Nephron progenitor cell (in vitro differentiated cells): ENCODE results near the gene PDE7B.

Experiments
- DNase-seq: peaks from one replicate; pipeline ENCODE4 v3.0.0; 2021
- H3K27ac Mint-ChIP-seq: 2 replicates; pipeline ENCODE4 v1.8.0; 2021; ENCODE audit warnings: mild to moderate bottlenecking, moderate library complexity, mixed read lengths
- H3K27me3 Mint-ChIP-seq: 2 replicates; pipeline ENCODE4 v1.8.0; 2021; ENCODE audit warnings: mild to moderate bottlenecking, low read depth, mixed read lengths; ENCODE audit not compliant: poor library complexity
- H3K36me3 Mint-ChIP-seq: 2 replicates; pipeline ENCODE4 v1.8.0; 2021; ENCODE audit warnings: low read depth, mixed read lengths
- H3K4me1 Mint-ChIP-seq: 2 replicates; pipeline ENCODE4 v1.8.0; 2021; ENCODE audit warnings: mixed read lengths
- H3K4me3 Mint-ChIP-seq: 2 replicates; pipeline ENCODE4 v1.8.0; 2021; ENCODE audit warnings: mild to moderate bottlenecking, moderate library complexity, mixed read lengths
- H3K9me3 Mint-ChIP-seq: 2 replicates; pipeline ENCODE4 v1.8.0; 2021; ENCODE audit warnings: mild to moderate bottlenecking, moderate library complexity, mixed read lengths
- CTCF ChIP-seq: fragments of 200-600 bp; sonication (generic); IDR thresholded peaks from 2 replicates; pipeline ENCODE4 v1.5.0; 2021; ENCODE audit warnings: antibody characterized with exemption

PDE7B gene

GRCh38 chr6:136016228-136017225 is 165.0 kb downstream of the PDE7B start:
- Mint-ChIP-seq H3K27me3 (peaks cover 5% of the 10 kb centered on the region), H3K36me3 (no peaks in the 10 kb centered on the region), H3K4me1 (no peaks in the 10 kb centered on the region), H3K27ac (no peak overlapping the region), H3K4me3 (no peak overlapping the region), H3K9me3 (no peaks in the 10 kb centered on the region)
- DNase-seq, result no peak
- no peak for TF ChIP-seq CTCF

DNA sequence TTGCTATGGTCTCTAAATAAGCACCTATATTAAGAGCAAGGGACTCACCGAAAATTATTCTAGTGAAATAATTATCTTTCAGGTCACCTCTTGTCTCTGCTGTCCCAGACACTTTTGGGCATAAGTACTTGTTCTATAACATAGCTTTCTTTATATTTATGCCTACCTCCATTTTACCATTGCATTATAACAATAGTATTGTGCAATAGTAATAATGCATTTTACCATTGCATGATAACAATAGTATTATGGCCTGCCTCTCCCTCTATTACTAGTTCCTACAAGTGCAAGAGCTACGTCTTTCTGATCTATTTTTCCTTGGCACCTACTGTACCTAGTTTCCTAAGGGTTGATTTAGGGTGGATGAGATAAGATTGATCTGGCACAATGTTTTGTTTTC is 169.2 kb downstream of the PDE7B start:
- H3K27me3 Mint-ChIP-seq, result peaks cover 6% of the 10 kb centered on the region
- H3K4me3 Mint-ChIP-seq, result no peak overlapping the region
- no peak for DNase-seq
- no peaks in the 10 kb centered on the region for H3K36me3 Mint-ChIP-seq
- H3K9me3 Mint-ChIP-seq, result no peaks in the 10 kb centered on the region
- no peaks in the 10 kb centered on the region for H3K4me1 Mint-ChIP-seq
- TF ChIP-seq CTCF, result no peak
- no peak overlapping the region for H3K27ac Mint-ChIP-seq

DNA sequence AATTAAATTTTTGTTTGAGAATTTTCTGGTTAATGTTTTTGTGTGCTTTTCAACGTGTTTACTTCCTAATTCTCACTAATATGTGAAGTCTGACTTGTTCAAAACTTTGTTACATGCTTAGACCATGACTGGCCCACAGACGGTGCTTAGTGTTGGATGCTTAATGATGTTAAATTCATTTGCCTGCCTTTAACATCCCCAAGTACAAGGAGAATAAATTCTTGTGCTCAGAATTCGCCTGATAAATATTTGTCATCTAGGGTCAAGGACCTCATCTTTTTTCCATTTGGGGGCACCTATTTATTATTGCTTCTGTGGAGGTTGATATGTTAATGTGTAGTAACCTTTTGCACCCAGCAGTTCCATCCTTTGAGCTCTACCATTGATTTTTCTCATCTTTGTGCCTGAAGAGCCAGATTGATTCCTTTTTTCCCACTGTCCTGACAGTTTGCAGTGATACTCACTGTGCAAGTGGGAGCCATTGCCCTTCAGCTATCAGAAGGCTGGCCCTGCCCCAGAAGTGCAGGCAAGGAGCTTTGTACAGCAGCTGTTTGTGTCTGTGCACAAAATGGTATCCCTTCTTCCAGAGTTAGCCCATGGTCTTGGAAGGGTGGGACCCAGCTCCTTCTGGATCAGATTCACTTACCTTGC is 170.8 kb downstream of the PDE7B start:
- H3K27ac Mint-ChIP-seq, result no peak overlapping the region
- no peak for DNase-seq
- H3K4me3 Mint-ChIP-seq, result no peak overlapping the region
- H3K36me3 Mint-ChIP-seq, result no peaks in the 10 kb centered on the region
- H3K4me1 Mint-ChIP-seq, result no peaks in the 10 kb centered on the region
- peaks cover 6% of the 10 kb centered on the region for H3K27me3 Mint-ChIP-seq
- no peak for TF ChIP-seq CTCF
- no peaks in the 10 kb centered on the region for H3K9me3 Mint-ChIP-seq

DNA sequence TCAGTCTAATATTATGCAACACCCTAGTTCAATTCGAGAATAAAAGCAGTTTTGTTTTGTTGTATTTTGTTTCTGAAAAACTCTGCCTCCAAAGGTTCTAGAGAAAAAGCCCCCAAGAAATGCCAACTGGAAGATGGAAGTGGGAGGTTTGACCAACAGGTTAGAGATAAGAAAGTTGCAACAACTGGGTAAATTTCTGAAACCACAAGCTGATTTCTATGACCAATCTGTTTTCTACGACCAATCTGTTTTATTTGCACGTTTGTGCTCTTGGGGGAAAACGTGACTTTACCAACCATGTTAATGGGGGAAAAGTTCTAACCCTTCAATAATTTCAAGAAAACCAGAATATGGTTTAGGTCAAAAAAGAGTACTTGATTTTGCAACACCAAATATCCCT is 173.2 kb downstream of the PDE7B start:
- Mint-ChIP-seq H3K4me1 (no peaks in the 10 kb centered on the region), H3K27ac (no peak overlapping the region), H3K9me3 (no peaks in the 10 kb centered on the region), H3K27me3 (peaks cover 6% of the 10 kb centered on the region), H3K4me3 (no peak overlapping the region), H3K36me3 (no peaks in the 10 kb centered on the region)
- no peak for TF ChIP-seq CTCF
- no peak for DNase-seq

- Mint-ChIP-seq H3K4me1 (no peaks in the 10 kb centered on the region), H3K9me3 (no peaks in the 10 kb centered on the region), H3K27me3 (peaks cover 6% of the 10 kb centered on the region), H3K4me3 (no peak overlapping the region), H3K27ac (no peak overlapping the region), H3K36me3 (no peaks in the 10 kb centered on the region)
- DNase-seq, result no peak
- no peak for TF ChIP-seq CTCF
These were observed 174.2 kb downstream of the PDE7B start for GRCh38 chr6:136025736-136026135.
